ENCODE results near the gene SLC12A2.

Gene SLC12A2

DNA sequence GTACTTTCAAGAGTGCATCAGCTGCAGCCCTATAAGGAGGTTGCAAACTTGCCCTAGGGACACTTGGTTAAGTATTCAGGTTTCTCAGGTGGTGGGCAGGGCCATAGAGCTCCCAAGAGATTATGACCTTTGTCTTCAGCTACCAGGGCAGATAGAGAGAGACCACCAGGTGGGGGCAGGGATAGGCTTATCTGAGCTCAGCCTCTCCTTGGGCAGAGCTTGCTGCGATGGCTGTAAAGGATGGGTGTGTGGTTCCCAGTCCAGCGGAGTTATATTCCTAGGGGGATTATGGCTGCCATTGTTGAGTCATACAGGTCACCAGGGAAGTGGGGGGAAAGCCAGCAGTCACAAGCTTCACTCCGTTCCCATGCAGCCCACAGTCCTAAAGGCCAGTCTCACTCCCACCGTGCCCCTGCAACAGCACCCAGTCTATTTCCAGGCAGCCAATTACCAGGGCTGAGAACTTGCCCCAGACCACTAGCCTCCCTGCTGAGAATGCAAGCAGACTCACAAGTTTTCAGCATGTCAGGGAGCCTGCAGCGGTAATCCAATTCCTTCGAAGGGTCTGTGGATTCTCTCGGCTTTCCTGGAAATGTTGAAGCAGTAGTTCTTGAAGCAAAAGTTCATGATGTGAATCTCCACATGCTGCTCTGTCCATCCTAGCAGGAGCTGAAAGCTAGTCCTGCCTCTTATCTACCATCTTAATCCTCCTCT, 151.5 kb downstream of the SLC12A2 start:
- DNase-seq: no peak

DNA sequence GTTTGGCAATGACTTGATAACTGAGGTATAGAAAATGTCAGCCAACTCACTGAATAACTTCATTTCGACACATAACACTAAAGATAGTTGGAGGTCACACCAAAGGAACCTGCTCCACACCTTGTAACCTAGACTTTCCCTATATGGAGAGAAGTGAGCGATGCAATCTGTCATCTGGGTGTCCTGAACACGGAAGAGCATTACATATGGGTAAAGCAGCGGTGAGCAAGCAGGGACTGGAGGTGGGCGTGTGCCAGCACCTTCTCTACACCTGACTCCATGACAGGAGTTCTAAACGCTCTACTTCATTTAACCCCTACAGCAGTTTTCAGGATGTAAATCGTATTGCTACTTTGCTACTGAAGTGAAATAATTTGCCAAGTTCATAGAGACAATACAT, 152.8 kb downstream of the SLC12A2 start:
- no peak for DNase-seq

DNA sequence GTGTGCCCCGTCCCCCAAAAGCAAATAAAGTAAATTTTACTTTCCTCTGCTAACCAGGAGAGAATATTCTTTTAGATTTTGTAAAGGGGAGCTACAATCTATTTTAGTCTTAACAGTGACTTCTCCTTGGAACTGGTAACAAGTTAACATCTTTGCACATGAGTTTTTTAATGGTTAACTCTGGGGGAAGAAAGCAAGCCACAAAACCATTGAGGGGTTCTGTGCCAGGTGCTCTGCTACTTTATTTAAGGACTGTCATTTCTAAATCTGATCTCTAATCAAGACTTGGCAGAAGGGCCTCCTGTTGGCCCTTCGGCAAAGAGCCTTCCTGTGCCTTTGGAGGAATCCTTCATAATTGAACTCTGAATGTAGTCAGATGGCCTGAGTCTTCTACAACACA, 153.4 kb downstream of the SLC12A2 start:
- DNase-seq: no peak

DNA sequence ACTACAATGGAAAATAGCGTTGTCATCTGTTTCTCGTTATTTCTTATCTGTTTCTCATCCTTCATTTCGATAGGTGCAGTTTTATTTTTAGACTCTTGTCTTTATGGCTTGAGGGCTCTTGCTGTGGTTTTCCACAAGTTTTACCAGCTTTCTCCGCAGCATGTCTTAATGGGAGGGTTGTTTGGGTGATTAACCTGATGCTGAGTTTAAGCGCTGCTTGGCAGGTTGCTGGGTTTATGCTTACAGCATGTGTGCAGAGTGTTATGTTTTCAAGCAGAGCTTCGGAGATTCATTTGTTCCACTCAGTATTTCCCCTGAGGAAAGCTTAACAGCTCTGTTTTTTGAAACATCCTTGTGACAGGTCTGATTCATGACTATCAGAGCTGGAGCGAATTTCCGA, 154.0 kb downstream of the SLC12A2 start:
- DNase-seq: no peak

All from hematopoietic multipotent progenitor cell treated with erythropoietin and hydrocortisone succinate and interleukin-3 and kit ligand, for 6 days (in vitro differentiated cells).